ENCODE results near the gene EHMT1. TPM values are rescaled to one million over a fixed set of nuclear protein-coding genes. Genes with fewer than 3 reads are reported as not detected.

EHMT1 gene
- polyA plus RNA-seq, 2 of the 4 experiments (the other 2 are of a cell fraction) = 41.3 to 48.0 TPM

- ATAC-seq = no peak; a peak in 2 of 6 replicates
Observed at GRCh38 chr9:137717776-137718327, 99.0 kb downstream of the EHMT1 start.

GRCh38 chr9:137719194-137719593 lies 100.4 kb downstream of the EHMT1 start:
- H3K9me3 ChIP-seq = peaks cover 13% of the 10 kb centered on the region; the same call in 1 of the 3 replicates
- no peak for FAIRE-seq
- no peak overlapping the region for H3K27ac ChIP-seq
- no peak for DNase-seq (ENCODE audit: low read depth in 1 of 2, low spot score in 1 of 2)
- POLR2A ChIA-PET = no interaction called here
- no peak overlapping the region for H3K4me2 ChIP-seq
- H3K4me3 ChIP-seq = no peak overlapping the region
- no peak for ATAC-seq
- CTCF ChIA-PET = interaction anchor here (2.1 kb wide), 1 partner anchor 47 kb away, joined by 6 read pairs; no protein-coding TSS in a partner anchor
- no peaks in the 10 kb centered on the region for H3K4me1 ChIP-seq
- 96% methylated on average over 6 of the region's 9 CpGs for WGBS (ENCODE audit: missing lambda C conversion rate)
- TF ChIP-seq, protein P1, sequence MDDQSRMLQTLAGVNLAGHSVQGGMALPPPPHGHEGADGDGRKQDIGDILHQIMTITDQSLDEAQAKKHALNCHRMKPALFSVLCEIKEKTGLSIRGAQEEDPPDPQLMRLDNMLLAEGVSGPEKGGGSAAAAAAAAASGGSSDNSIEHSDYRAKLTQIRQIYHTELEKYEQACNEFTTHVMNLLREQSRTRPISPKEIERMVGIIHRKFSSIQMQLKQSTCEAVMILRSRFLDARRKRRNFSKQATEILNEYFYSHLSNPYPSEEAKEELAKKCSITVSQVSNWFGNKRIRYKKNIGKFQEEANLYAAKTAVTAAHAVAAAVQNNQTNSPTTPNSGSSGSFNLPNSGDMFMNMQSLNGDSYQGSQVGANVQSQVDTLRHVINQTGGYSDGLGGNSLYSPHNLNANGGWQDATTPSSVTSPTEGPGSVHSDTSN (IDR thresholded peaks at IDR 0.05) = no peak
- TF ChIP-seq ESRRA (IDR thresholded peaks at IDR 0.05; ENCODE audit: borderline replicate concordance, low read length) = no peak
- no peak for TF ChIP-seq HOXB5 (CRISPR knock-in tag; IDR thresholded peaks at IDR 0.05)
- TF ChIP-seq EP300 (IDR thresholded peaks at IDR 0.05) = no peak
- TF ChIP-seq, protein P2, sequence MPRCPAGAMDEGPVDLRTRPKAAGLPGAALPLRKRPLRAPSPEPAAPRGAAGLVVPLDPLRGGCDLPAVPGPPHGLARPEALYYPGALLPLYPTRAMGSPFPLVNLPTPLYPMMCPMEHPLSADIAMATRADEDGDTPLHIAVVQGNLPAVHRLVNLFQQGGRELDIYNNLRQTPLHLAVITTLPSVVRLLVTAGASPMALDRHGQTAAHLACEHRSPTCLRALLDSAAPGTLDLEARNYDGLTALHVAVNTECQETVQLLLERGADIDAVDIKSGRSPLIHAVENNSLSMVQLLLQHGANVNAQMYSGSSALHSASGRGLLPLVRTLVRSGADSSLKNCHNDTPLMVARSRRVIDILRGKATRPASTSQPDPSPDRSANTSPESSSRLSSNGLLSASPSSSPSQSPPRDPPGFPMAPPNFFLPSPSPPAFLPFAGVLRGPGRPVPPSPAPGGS (IDR thresholded peaks at IDR 0.05) = no peak
- TF ChIP-seq, protein P3, sequence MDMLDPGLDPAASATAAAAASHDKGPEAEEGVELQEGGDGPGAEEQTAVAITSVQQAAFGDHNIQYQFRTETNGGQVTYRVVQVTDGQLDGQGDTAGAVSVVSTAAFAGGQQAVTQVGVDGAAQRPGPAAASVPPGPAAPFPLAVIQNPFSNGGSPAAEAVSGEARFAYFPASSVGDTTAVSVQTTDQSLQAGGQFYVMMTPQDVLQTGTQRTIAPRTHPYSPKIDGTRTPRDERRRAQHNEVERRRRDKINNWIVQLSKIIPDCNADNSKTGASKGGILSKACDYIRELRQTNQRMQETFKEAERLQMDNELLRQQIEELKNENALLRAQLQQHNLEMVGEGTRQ (IDR thresholded peaks at IDR 0.05) = no peak
- no peak for TF ChIP-seq E2F6 (IDR thresholded peaks at IDR 0.05; ENCODE audit: borderline replicate concordance, low read depth)
- TF ChIP-seq EHF (CRISPR knock-in tag; IDR thresholded peaks at IDR 0.05) = no peak
- no peak for TF ChIP-seq RCOR1 (IDR thresholded peaks at IDR 0.05; ENCODE audit: low read depth, low read length)
- no peak for TF ChIP-seq POLR2AphosphoS2 (conservative IDR thresholded peaks at IDR 0.05; ENCODE audit: low read length)
- no peak for TF ChIP-seq FOXS1 (CRISPR knock-in tag; IDR thresholded peaks at IDR 0.05)
- TF ChIP-seq CTCF (IDR thresholded peaks at IDR 0.05) = no peak
- TF ChIP-seq CHD4 (IDR thresholded peaks at IDR 0.05; ENCODE audit: borderline replicate concordance) = no peak
- no peak for TF ChIP-seq HDAC2 (IDR thresholded peaks at IDR 0.05)
- no peak for TF ChIP-seq EHMT2 (IDR thresholded peaks at IDR 0.05; ENCODE audit: low read depth)
- TF ChIP-seq HES2 (IDR thresholded peaks at IDR 0.05) = no peak
- TF ChIP-seq HOXB13 (CRISPR knock-in tag; IDR thresholded peaks at IDR 0.05; ENCODE audit: low read depth) = no peak

More at GRCh38 chr9:137717776-137718327, 99.0 kb downstream of the EHMT1 start:
- Histone ChIP-seq H3K4me3 (no peak overlapping the region), H3K4me2 (no peak overlapping the region), H3K9me3 (peaks cover 19% of the 10 kb centered on the region; the same call in 1 of the 3 replicates), H3K27ac (no peak overlapping the region), H3K4me1 (no peaks in the 10 kb centered on the region)
- ChIA-PET POLR2A (no interaction called here), CTCF (interaction anchor here (2.1 kb wide), 1 partner anchor 45 kb away, joined by 6 read pairs; no protein-coding TSS in a partner anchor)
- DNase-seq (ENCODE audit: low read depth in 1 of 2, low spot score in 1 of 2) = no peak
- FAIRE-seq = no peak
- no peak for TF ChIP-seq SREBF2 (IDR thresholded peaks at IDR 0.05)
- TF ChIP-seq, protein P1 (IDR thresholded peaks at IDR 0.05) = no peak
- no peak for TF ChIP-seq RCOR1 (IDR thresholded peaks at IDR 0.05; ENCODE audit: low read depth, low read length)
- TF ChIP-seq ATOH8 (CRISPR knock-in tag; IDR thresholded peaks at IDR 0.05; ENCODE audit: low read depth) = no peak
- TF ChIP-seq HOXB5 (CRISPR knock-in tag; IDR thresholded peaks at IDR 0.05) = no peak
- TF ChIP-seq TFCP2L1 (CRISPR knock-in tag; IDR thresholded peaks at IDR 0.05) = no peak
- no peak for TF ChIP-seq POLR2A (IDR thresholded peaks at IDR 0.05; ENCODE audit: low read length)
- no peak for TF ChIP-seq FOXS1 (CRISPR knock-in tag; IDR thresholded peaks at IDR 0.05)
- TF ChIP-seq PHF8 (IDR thresholded peaks at IDR 0.05; ENCODE audit: borderline replicate concordance, low read depth) = no peak
- no peak for TF ChIP-seq KDM1A (IDR thresholded peaks at IDR 0.05; ENCODE audit: low read depth)
- no peak for TF ChIP-seq CHD4 (IDR thresholded peaks at IDR 0.05; ENCODE audit: borderline replicate concordance)
- TF ChIP-seq MAFK (IDR thresholded peaks at IDR 0.05; ENCODE audit: partially characterized antibody) = no peak
- no peak for TF ChIP-seq HDAC2 (IDR thresholded peaks at IDR 0.05)
- no peak for TF ChIP-seq EP300 (IDR thresholded peaks at IDR 0.05)
- no peak for TF ChIP-seq BHLHE40 (IDR thresholded peaks at IDR 0.05; ENCODE audit: low read depth, low read length)
- no peak for TF ChIP-seq HOXB13 (CRISPR knock-in tag; IDR thresholded peaks at IDR 0.05; ENCODE audit: low read depth)
- no peak for TF ChIP-seq ELK1 (IDR thresholded peaks at IDR 0.05; ENCODE audit: low read depth, low read length)
- 96% methylated on average over 28 of the region's 28 CpGs for WGBS (ENCODE audit: missing lambda C conversion rate)

Measured in A549 (cell line).